Mononuclear cell (primary cell): ENCODE results near the gene GSTA2. TPM values are rescaled to one million over a fixed set of nuclear protein-coding genes. Genes with fewer than 3 reads are reported as not detected.
"Not testable (repeated sequence)": the region's sequence is repeated elsewhere in the genome, so short reads cannot be mapped to it uniquely, and the experiment has no call there.

Source experiments
- H3K27me3 ChIP-seq: 2 replicates; pipeline ENCODE4 v1.6.0; 2011; ENCODE audit warnings: low read length, control low read depth; ENCODE audit not compliant: insufficient read depth
- H3K4me1 ChIP-seq: 2 replicates; pipeline ENCODE4 v1.5.1; 2011; ENCODE audit warnings: mild to moderate bottlenecking, low read length, control low read depth; ENCODE audit not compliant: insufficient read depth
- H3K4me3 ChIP-seq: 2 replicates; pipeline ENCODE4 v1.5.1; 2011; ENCODE audit warnings: mild to moderate bottlenecking, low read length, moderate library complexity
- H3K9me3 ChIP-seq: 2 replicates; pipeline ENCODE4 v1.5.1; 2011; ENCODE audit warnings: low read depth, mild to moderate bottlenecking, control low read depth, low read length
- total RNA-seq: library from RNA; depleted of rRNA; stranded (reverse); fragments of >200 nt; gene quantifications from one replicate; pipeline ENCODE4 v1.2.3, GENCODE V29; 2012

The GSTA2 gene
- total RNA-seq, 1 donor = not detected

DNA sequence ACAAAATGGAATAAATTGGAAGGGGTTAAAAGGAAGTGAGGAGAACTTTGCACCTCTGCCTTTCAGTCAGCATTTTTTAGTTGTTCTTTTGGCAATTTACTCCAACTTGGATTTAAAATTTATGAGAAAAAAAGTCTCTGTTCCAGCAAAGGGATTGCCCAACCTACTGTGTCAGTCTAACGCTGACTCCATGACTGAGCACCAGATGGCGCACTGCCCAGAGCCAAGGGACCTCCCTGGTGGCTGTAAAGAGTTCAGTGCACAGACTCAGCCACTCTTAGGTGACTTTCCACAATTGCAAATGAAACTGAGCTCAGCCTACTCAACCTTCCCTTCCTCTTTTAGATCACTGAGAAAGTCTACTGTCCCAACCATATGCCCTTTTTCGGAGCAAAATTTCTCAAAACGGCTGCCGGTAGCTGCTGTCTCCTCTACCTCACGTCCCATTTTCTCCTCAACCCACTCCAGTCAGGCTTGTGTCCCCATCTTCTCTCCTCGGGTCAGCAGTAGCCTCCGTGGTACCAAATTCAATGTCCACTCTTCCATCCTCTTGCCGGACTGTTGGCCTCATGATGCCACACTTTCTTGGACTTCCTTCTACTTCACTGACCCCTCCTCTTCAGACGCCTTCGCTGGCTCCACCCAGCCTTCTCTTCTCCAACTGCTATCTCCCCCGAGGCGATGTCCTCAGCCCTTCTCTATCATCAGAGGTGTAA, 38.7 kb downstream of the GSTA2 start:
- H3K27me3 ChIP-seq = no peaks in the 10 kb centered on the region
- no peak overlapping the region for H3K4me3 ChIP-seq
- no peaks in the 10 kb centered on the region for H3K4me1 ChIP-seq
- no peaks in the 10 kb centered on the region for H3K9me3 ChIP-seq

DNA sequence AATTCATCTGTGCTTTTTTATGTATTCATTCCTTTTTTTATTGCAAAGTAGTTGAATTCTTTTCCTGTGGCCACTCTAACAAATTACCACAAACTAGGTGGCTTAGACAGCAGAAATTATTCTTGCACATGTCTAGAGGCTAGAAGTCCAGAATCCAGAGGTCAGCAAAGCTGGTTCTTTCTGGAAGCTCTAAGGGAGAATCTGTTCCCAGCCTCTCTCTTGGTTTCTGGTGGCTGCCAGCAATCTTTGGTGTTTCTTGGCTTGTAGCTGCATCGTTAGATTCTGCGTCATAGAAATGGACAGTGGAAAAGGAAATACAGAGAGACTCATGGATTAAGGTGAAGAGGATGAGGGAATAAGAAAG, 39.3 kb downstream of the GSTA2 start:
- Histone ChIP-seq H3K4me3 (no peak overlapping the region), H3K4me1 (no peaks in the 10 kb centered on the region), H3K9me3 (no peaks in the 10 kb centered on the region), H3K27me3 (no peaks in the 10 kb centered on the region)

- Histone ChIP-seq H3K4me3 (no peak overlapping the region), H3K9me3 (no peaks in the 10 kb centered on the region), H3K27me3 (no peaks in the 10 kb centered on the region), H3K4me1 (no peaks in the 10 kb centered on the region)
Measured at GRCh38 chr6:52720321-52720720, 43.0 kb downstream of the GSTA2 start.

- Histone ChIP-seq H3K9me3 (no peaks in the 10 kb centered on the region), H3K4me1 (no peaks in the 10 kb centered on the region), H3K4me3 (no peak overlapping the region), H3K27me3 (no peaks in the 10 kb centered on the region)
Measured at GRCh38 chr6:52718550-52718949, 44.7 kb downstream of the GSTA2 start.

- not testable (repeated sequence) for H3K4me3 ChIP-seq, H3K27me3 ChIP-seq, H3K4me1 ChIP-seq, H3K9me3 ChIP-seq
Measured at GRCh38 chr6:52714761-52715160, 48.5 kb downstream of the GSTA2 start.

DNA sequence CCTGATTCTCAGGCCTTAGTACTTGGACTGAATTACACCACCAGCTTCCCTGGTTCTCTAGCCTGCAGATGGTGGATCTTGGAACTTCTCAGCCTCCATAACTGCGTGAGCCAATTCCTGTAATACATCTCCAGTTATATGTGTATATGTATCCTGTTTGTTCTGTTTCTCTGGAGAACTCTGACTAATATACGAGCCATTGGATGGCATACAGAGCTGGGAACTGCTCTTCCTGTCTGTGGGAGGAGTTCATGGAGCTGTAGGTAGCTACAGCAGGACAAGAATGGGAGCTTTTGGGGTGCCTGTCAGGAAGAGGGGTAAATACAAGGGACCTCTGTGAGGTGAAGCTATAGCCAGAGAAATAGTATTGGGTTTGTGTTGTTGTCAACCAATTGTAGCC, 51.1 kb downstream of the GSTA2 start:
- Histone ChIP-seq H3K27me3 (no peaks in the 10 kb centered on the region), H3K4me3 (no peak overlapping the region), H3K9me3 (no peaks in the 10 kb centered on the region)

GRCh38 chr6:52707963-52708680, 55.2 kb downstream of the GSTA2 start:
- peaks cover 6% of the 10 kb centered on the region for H3K27me3 ChIP-seq
- no peak overlapping the region for H3K4me3 ChIP-seq
- no peaks in the 10 kb centered on the region for H3K9me3 ChIP-seq
- no peaks in the 10 kb centered on the region for H3K4me1 ChIP-seq

More for the DNA sequence above, 51.1 kb downstream of the GSTA2 start:
- H3K4me1 ChIP-seq = no peaks in the 10 kb centered on the region

DNA sequence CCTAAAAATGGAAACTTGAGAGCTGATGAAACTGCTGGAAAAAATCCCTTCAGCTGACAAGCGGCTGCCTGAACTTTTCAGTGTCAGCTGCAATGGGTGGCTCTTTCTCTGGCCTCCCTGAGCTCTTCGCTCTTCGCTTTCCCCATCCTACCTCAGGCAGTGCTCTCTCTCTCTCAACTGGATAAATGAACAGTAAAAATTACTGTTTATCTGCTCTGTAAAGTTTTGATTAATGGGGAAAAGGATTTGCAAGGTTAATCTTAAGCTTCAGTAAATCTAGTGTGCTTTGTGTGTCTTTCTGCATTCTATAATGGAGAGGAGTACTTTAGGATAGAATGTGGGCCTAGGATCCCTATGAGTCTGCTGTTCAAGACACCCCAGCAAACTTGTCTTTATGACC, 57.3 kb downstream of the GSTA2 start:
- H3K27me3 ChIP-seq = peaks cover 14% of the 10 kb centered on the region
- no peaks in the 10 kb centered on the region for H3K4me1 ChIP-seq
- no peaks in the 10 kb centered on the region for H3K9me3 ChIP-seq
- H3K4me3 ChIP-seq = no peak overlapping the region

- H3K27me3 ChIP-seq = peaks cover 21% of the 10 kb centered on the region
- H3K4me1 ChIP-seq, H3K9me3 ChIP-seq, H3K4me3 ChIP-seq: not testable (repeated sequence)
Measured at GRCh38 chr6:52704781-52705502, 58.3 kb downstream of the GSTA2 start.

DNA sequence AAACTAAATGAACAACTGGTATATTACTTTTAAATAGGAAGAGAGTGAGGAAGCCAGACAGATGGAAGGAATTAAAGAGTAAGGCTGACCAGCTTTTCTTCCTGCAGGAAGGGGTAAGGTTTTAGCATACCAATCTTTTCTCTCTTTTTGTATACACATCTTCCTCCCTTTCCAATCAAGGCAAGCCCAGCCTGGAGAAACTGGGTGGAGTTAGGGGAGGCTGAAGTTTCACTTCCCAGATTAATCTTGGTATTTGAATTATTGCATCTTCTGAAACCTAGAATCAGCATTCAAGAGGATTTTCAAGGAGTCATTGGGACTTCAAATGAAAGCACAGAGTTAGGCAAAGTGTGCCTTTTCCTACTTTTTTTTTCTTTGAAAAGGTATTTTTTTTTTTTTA, 59.2 kb downstream of the GSTA2 start:
- Histone ChIP-seq H3K4me1 (no peaks in the 10 kb centered on the region), H3K9me3 (no peaks in the 10 kb centered on the region), H3K27me3 (peaks cover 30% of the 10 kb centered on the region), H3K4me3 (no peak overlapping the region)

Other genes starting within 250 kb of the GSTA2 start
- gene TRAM2, start 186.4 kb downstream of the GSTA2 start, total RNA-seq = 5.7 TPM
- 2.9 TPM for gene TMEM14A, start 92.4 kb downstream of the GSTA2 start, total RNA-seq
- gene GSTA1, start 40.3 kb upstream of the GSTA2 start, total RNA-seq = not detected
- gene GSTA5, start 77.3 kb upstream of the GSTA2 start, total RNA-seq = not detected
- not detected for gene GSTA3, start 146.2 kb upstream of the GSTA2 start, total RNA-seq
- gene GSTA4, start 231.8 kb upstream of the GSTA2 start, total RNA-seq = 0.63 TPM